AG09309 (cell line): ENCODE data around the gene C9orf85.

ENCODE experiments used
- DNase-seq: peaks from one replicate; pipeline ENCODE4 v3.0.0-alpha.2; 2010; ENCODE audit warnings: low read depth
- H3K4me3 ChIP-seq: 2 replicates; pipeline ENCODE4 v1.5.1; 2011; ENCODE audit warnings: mild to moderate bottlenecking, low read depth, low read length, moderate library complexity; ENCODE audit not compliant: control insufficient read depth
- CTCF ChIP-seq: IDR thresholded peaks from 2 replicates; pipeline ENCODE4 v1.5.1; 2011; ENCODE audit warnings: mild to moderate bottlenecking, low read depth, low read length, inconsistent platforms; ENCODE audit not compliant: insufficient read depth, control insufficient read depth; ENCODE audit errors: missing control alignments

C9orf85 gene

DNA sequence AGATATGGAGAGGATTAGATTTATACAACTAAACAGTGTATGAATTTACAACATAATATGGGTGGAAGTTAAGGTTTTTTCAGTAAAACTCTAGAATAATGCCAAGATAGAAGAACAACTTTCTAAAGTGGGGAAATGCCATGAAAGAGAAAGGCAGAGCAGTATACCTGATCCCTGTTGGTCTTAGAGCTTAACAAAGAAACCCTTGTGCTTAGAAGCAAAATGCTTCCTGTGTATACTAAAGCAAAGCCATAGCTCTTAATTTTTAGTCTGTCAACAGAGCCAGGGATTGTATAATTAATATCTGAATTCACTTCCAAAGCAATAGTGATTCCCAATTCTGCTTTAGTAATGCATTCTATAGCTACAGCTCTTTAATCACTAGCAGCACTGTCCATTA, 14.4 kb downstream of the C9orf85 start:
- TF ChIP-seq CTCF: no peak
- no peak for DNase-seq
- no peak overlapping the region for H3K4me3 ChIP-seq

- TF ChIP-seq CTCF: no peak
- no peak overlapping the region for H3K4me3 ChIP-seq
- peak; percentile 32 for DNase-seq
Observed at GRCh38 chr9:71928376-71928775, 16.9 kb downstream of the C9orf85 start.

- peak; percentile 33 for DNase-seq
- no peak for TF ChIP-seq CTCF
- H3K4me3 ChIP-seq: no peak overlapping the region
Observed at GRCh38 chr9:71928806-71929205, 17.4 kb downstream of the C9orf85 start.

DNA sequence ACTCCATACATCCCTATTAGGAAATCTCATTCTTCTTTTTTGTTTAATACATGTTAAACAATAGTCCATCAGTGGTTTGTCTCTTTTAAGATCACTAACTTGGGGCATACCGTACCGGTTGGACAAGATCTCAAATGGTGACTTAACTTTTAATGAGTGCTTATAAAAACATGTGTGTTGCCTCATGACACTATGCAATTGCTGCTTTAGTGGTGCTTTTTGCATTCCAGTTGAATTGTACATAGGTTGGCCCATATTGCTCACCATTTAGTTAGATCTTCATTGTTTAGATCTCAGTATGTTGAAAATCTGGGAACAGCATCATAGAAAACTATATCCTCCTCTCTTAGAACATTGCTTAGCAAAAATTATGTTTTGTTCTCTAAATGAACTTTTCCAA, 17.8 kb downstream of the C9orf85 start:
- H3K4me3 ChIP-seq: no peak overlapping the region
- DNase-seq: peak; percentile 50
- no peak for TF ChIP-seq CTCF

GRCh38 chr9:71929791-71930440, 18.5 kb downstream of the C9orf85 start:
- H3K4me3 ChIP-seq: no peak overlapping the region
- TF ChIP-seq CTCF: no peak
- peak; percentile 75 for DNase-seq

DNA sequence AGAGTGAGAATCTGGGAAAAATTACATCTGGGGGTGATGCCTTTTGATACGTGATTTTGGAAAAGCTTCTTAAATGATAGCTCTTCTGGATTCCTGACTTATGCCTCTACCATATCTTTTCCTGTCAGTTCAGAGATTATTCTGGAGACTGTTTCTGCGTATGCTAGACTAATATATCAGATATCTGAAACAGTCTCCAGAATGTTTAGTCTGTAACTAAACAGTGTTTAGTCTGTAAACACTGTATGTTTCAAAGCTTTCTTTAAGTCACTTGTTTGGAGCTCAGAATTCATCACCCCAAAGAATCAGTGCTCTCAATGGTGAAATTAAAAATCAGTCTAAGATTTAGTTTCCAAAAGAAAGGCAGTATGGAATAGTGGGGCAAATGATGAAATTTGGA, 19.7 kb downstream of the C9orf85 start:
- no peak for TF ChIP-seq CTCF

More for the DNA sequence above, 19.7 kb downstream of the C9orf85 start:
- no peak for DNase-seq
- H3K4me3 ChIP-seq: no peak overlapping the region
